SK-N-SH (cell line): ENCODE results near the gene NTRK2. TPM values are rescaled to one million over a fixed set of nuclear protein-coding genes. Genes with fewer than 3 reads are reported as not detected.

ENCODE experiments used
- CTCF ChIA-PET: fragments of 300-600, 350-600 bp; formaldehyde crosslinking; extraction: SDS; loops from one replicate; lab custom pipeline; 2021; lab: Yijun Ruan, JAX
- POLR2A ChIA-PET: fragments of 350-600 bp; sonication (Branson Sonifier 250); formaldehyde crosslinking; extraction: SDS; loops from one replicate; lab custom pipeline; 2020; ENCODE audit warnings: antibody characterized with exemption, inconsistent platforms; lab: Yijun Ruan, JAX
- DNase-seq: peaks from one replicate; pipeline ENCODE4 v3.0.0; 2012
- H2AFZ ChIP-seq: fragments of 200-600 bp; sonication (generic); 2 replicates; pipeline ENCODE4 v1.8.1; 2016; ENCODE audit warnings: antibody characterized with exemption, mild to moderate bottlenecking, low read depth
- H3F3A ChIP-seq: fragments of 200-600 bp; sonication (generic); replicated peaks from 2 replicates; pipeline ENCODE3; 2016; ENCODE audit warnings: antibody characterized with exemption, mild to moderate bottlenecking; ENCODE audit not compliant: insufficient read depth
- H3K27ac ChIP-seq, 2 experiments: fragments of 200-500 bp in 1 of 2; fragments of 200-600 bp in 1 of 2; sonication (Bioruptor generic) in 1 of 2; sonication (generic), shearing (Covaris generic) in 1 of 2; 2 replicates each; pipeline versions ENCODE4 v1.5.1 to v1.6.1; 2014 to 2016; ENCODE audit warnings: low read depth in 2 of 2, inconsistent platforms in 1 of 2, low read length in 1 of 2, mild to moderate bottlenecking in 1 of 2, mixed read lengths in 1 of 2
- H3K27me3 ChIP-seq: fragments of 200-600 bp; sonication (generic), shearing (Covaris generic); 2 replicates; pipeline ENCODE4 v1.6.1; 2016; ENCODE audit warnings: mixed run types; ENCODE audit not compliant: insufficient read depth
- H3K36me3 ChIP-seq, 2 experiments: fragments of 200-500 bp in 1 of 2; fragments of 200-600 bp in 1 of 2; sonication (Bioruptor generic) in 1 of 2; sonication (generic) in 1 of 2; replicated peaks in 1 of 2; 2 replicates each; pipeline versions ENCODE3 to v1.5.1; 2014 to 2016; ENCODE audit warnings: low read length in 1 of 2, mild to moderate bottlenecking in 1 of 2; ENCODE audit not compliant: insufficient read depth in 2 of 2, control insufficient read depth in 1 of 2
- H3K4me1 ChIP-seq, 2 experiments: fragments of 200-500 bp in 1 of 2; fragments of 200-600 bp in 1 of 2; sonication (Bioruptor generic) in 1 of 2; sonication (generic), shearing (Covaris generic) in 1 of 2; 2 replicates each; pipeline versions ENCODE4 v1.5.1 to v1.6.1; 2014 to 2016; ENCODE audit warnings: low read depth in 1 of 2, low read length in 1 of 2, mixed run types in 1 of 2; ENCODE audit not compliant: insufficient read depth in 2 of 2, control insufficient read depth in 1 of 2
- H3K4me2 ChIP-seq: fragments of 200-600 bp; sonication (generic), shearing (Covaris generic); 2 replicates; pipeline ENCODE4 v1.6.1; 2017; ENCODE audit warnings: mixed run types
- H3K4me3 ChIP-seq, 2 experiments: fragments of 200-500 bp in 1 of 2; fragments of 200-600 bp in 1 of 2; sonication (Bioruptor generic) in 1 of 2; sonication (generic), shearing (Covaris generic) in 1 of 2; 2 replicates each; pipeline versions ENCODE4 v1.5.1 to v1.8.1; 2014 to 2016; ENCODE audit warnings: low read depth in 2 of 2, inconsistent platforms in 1 of 2, low read length in 1 of 2, mild to moderate bottlenecking in 1 of 2, mixed read lengths in 1 of 2, moderate library complexity in 1 of 2
- H3K79me2 ChIP-seq: fragments of 200-600 bp; sonication (generic); 2 replicates; pipeline ENCODE4 v1.8.1; 2017; ENCODE audit warnings: mild to moderate bottlenecking; ENCODE audit not compliant: insufficient read depth
- H3K9ac ChIP-seq: fragments of 200-600 bp; sonication (generic); 2 replicates; pipeline ENCODE4 v1.6.1; 2017; ENCODE audit warnings: mixed run types
- H3K9me2 ChIP-seq: fragments of 200-600 bp; sonication (generic); 2 replicates; pipeline ENCODE4 v1.6.1; 2017; ENCODE audit warnings: mixed run types
- H3K9me3 ChIP-seq: fragments of 200-600 bp; sonication (generic); 2 replicates; pipeline ENCODE4 v1.6.1; 2017; ENCODE audit warnings: mixed run types, mild to moderate bottlenecking, moderate library complexity
- H4K20me1 ChIP-seq: fragments of 200-600 bp; sonication (generic); 2 replicates; pipeline ENCODE4 v1.6.1; 2017; ENCODE audit warnings: mild to moderate bottlenecking, mixed run types; ENCODE audit not compliant: insufficient read depth
- CHD2 ChIP-seq: fragments of 150-350 bp; IDR thresholded peaks from 2 replicates; pipeline ENCODE4 v1.6.1; 2018; ENCODE audit warnings: low read length; ENCODE audit not compliant: partially characterized antibody
- FOXM1 ChIP-seq: IDR thresholded peaks from 2 replicates; pipeline ENCODE4 v1.4.0; 2012; ENCODE audit warnings: low read depth, mild to moderate bottlenecking
- MEF2A ChIP-seq: IDR thresholded peaks from 2 replicates; pipeline ENCODE4 v1.4.0; 2012; ENCODE audit warnings: low read depth, borderline replicate concordance
- NFIC ChIP-seq: IDR thresholded peaks from 2 replicates; pipeline ENCODE4 v1.4.0; 2012; ENCODE audit warnings: borderline replicate concordance
- POLR2AphosphoS5 ChIP-seq: IDR thresholded peaks from 2 replicates; pipeline ENCODE4 v1.6.1; 2012; ENCODE audit warnings: low read depth, low read length
- RXRA ChIP-seq: IDR thresholded peaks from 2 replicates; pipeline ENCODE4 v1.4.0; 2012; ENCODE audit warnings: low read depth, mild to moderate bottlenecking, borderline replicate concordance
- SIN3A ChIP-seq: IDR thresholded peaks from 2 replicates; pipeline ENCODE4 v1.6.1; 2012; ENCODE audit warnings: low read depth, mild to moderate bottlenecking, low read length, moderate library complexity, borderline replicate concordance
- TCF12 ChIP-seq: IDR thresholded peaks from 2 replicates; pipeline ENCODE4 v1.4.0; 2012
- TEAD4 ChIP-seq: IDR thresholded peaks from 2 replicates; pipeline ENCODE4 v1.4.0; 2012; ENCODE audit warnings: mild to moderate bottlenecking, borderline replicate concordance; ENCODE audit not compliant: insufficient read depth
- YY1 ChIP-seq: IDR thresholded peaks from 2 replicates; pipeline ENCODE4 v1.4.0; 2012; ENCODE audit warnings: low read depth, mild to moderate bottlenecking
- WGBS: methylation state at CpG from one replicate; pipeline ENCODE4 v1.1.6; 2017; ENCODE audit warnings: low lambda C conversion rate; 5-methylcytosine and 5-hydroxymethylcytosine counted together
- polyA plus RNA-seq, 3 experiments: library from polyadenylated mRNA; depleted of rRNA; stranded (reverse); fragments of >200 nt; gene quantifications; 2 replicates each; pipeline ENCODE4 v1.2.3, GENCODE V29; 2012
- TF ChIP-seq, protein P1 (sequence below): IDR thresholded peaks from 2 replicates; pipeline ENCODE4 v1.4.0; 2012; ENCODE audit warnings: low read depth, borderline replicate concordance
- TF ChIP-seq, protein P2 (sequence below): fragments of 150-350 bp; IDR thresholded peaks from 2 replicates; pipeline ENCODE4 v1.6.1; 2016; ENCODE audit warnings: mild to moderate bottlenecking, low read depth, low read length
- TF ChIP-seq, protein P3 (sequence below): IDR thresholded peaks from 2 replicates; pipeline ENCODE4 v1.4.0; 2012; ENCODE audit warnings: low read depth
- TF ChIP-seq, protein P4 (sequence below): IDR thresholded peaks from 2 replicates; pipeline ENCODE4 v1.4.0; 2012; ENCODE audit warnings: low read depth, borderline replicate concordance
- TF ChIP-seq, protein P5 (sequence below): IDR thresholded peaks from 2 replicates; pipeline ENCODE4 v1.6.1; 2012; ENCODE audit warnings: mild to moderate bottlenecking, low read depth, low read length, moderate library complexity

NTRK2 gene
- polyA plus RNA-seq, 1 of the 3 experiments (the other 2 are of a cell fraction), result 0.05 TPM

DNA sequence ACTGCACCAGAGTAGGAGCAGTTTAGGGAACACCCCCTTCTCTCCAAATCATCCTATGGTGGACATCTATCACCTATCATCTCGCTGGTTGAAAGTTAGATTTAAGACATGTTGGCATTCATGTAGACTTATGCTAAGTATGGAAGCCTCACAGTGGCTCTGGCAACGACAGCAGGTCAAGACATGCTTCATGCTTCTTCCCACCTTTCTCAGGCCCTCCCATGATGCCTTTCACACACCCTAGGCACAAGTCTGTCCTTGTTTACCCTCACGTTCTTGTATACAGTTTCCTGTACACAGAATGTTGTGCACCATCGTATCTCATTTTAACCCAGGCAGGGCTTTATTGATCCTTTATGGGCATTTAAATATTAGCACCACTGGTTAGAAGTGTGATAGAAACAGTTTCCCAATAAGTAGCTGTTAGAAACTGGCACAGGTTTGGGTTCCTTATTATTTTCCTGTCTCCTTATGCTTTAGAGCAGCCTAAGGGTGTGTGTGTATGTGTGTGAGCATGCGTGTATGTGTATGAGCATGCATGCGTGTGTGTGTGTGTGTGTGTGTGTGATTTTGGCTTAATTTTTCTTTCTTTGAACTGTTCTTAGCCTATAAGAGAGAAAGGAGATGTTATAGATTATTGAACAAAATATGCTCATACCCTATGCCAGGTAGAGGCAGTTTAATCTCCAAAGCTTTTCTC, 160.6 kb downstream of the NTRK2 start:
- 58% methylated on average over 6 of the region's 6 CpGs for WGBS
- TF ChIP-seq, protein P1, sequence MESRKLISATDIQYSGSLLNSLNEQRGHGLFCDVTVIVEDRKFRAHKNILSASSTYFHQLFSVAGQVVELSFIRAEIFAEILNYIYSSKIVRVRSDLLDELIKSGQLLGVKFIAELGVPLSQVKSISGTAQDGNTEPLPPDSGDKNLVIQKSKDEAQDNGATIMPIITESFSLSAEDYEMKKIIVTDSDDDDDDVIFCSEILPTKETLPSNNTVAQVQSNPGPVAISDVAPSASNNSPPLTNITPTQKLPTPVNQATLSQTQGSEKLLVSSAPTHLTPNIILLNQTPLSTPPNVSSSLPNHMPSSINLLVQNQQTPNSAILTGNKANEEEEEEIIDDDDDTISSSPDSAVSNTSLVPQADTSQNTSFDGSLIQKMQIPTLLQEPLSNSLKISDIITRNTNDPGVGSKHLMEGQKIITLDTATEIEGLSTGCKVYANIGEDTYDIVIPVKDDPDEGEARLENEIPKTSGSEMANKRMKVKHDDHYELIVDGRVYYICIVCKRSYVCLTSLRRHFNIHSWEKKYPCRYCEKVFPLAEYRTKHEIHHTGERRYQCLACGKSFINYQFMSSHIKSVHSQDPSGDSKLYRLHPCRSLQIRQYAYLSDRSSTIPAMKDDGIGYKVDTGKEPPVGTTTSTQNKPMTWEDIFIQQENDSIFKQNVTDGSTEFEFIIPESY, result no peak
- TF ChIP-seq TEAD4, result no peak
- TF ChIP-seq, protein P2, sequence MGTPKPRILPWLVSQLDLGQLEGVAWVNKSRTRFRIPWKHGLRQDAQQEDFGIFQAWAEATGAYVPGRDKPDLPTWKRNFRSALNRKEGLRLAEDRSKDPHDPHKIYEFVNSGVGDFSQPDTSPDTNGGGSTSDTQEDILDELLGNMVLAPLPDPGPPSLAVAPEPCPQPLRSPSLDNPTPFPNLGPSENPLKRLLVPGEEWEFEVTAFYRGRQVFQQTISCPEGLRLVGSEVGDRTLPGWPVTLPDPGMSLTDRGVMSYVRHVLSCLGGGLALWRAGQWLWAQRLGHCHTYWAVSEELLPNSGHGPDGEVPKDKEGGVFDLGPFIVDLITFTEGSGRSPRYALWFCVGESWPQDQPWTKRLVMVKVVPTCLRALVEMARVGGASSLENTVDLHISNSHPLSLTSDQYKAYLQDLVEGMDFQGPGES, result no peak
- no peak for TF ChIP-seq RXRA
- no peak for TF ChIP-seq NFIC
- TF ChIP-seq CHD2, result no peak
- TF ChIP-seq, protein P3, sequence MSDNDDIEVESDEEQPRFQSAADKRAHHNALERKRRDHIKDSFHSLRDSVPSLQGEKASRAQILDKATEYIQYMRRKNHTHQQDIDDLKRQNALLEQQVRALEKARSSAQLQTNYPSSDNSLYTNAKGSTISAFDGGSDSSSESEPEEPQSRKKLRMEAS, result no peak
- TF ChIP-seq TCF12, result no peak
- TF ChIP-seq YY1, result no peak
- no peak for TF ChIP-seq FOXM1
- TF ChIP-seq, protein P4, sequence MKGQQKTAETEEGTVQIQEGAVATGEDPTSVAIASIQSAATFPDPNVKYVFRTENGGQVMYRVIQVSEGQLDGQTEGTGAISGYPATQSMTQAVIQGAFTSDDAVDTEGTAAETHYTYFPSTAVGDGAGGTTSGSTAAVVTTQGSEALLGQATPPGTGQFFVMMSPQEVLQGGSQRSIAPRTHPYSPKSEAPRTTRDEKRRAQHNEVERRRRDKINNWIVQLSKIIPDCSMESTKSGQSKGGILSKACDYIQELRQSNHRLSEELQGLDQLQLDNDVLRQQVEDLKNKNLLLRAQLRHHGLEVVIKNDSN, result no peak
- no peak for TF ChIP-seq POLR2AphosphoS5
- TF ChIP-seq SIN3A, result no peak
- TF ChIP-seq MEF2A, result no peak
- TF ChIP-seq, protein P5, sequence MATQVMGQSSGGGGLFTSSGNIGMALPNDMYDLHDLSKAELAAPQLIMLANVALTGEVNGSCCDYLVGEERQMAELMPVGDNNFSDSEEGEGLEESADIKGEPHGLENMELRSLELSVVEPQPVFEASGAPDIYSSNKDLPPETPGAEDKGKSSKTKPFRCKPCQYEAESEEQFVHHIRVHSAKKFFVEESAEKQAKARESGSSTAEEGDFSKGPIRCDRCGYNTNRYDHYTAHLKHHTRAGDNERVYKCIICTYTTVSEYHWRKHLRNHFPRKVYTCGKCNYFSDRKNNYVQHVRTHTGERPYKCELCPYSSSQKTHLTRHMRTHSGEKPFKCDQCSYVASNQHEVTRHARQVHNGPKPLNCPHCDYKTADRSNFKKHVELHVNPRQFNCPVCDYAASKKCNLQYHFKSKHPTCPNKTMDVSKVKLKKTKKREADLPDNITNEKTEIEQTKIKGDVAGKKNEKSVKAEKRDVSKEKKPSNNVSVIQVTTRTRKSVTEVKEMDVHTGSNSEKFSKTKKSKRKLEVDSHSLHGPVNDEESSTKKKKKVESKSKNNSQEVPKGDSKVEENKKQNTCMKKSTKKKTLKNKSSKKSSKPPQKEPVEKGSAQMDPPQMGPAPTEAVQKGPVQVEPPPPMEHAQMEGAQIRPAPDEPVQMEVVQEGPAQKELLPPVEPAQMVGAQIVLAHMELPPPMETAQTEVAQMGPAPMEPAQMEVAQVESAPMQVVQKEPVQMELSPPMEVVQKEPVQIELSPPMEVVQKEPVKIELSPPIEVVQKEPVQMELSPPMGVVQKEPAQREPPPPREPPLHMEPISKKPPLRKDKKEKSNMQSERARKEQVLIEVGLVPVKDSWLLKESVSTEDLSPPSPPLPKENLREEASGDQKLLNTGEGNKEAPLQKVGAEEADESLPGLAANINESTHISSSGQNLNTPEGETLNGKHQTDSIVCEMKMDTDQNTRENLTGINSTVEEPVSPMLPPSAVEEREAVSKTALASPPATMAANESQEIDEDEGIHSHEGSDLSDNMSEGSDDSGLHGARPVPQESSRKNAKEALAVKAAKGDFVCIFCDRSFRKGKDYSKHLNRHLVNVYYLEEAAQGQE, result no peak
- DNase-seq, result no peak
- H3K79me2 ChIP-seq, result no peaks in the 10 kb centered on the region
- H2AFZ ChIP-seq, result no peak overlapping the region
- no peaks in the 10 kb centered on the region for H3K4me1 ChIP-seq
- no peaks in the 10 kb centered on the region for H3F3A ChIP-seq
- H3K27me3 ChIP-seq, result no peaks in the 10 kb centered on the region
- H3K4me2 ChIP-seq, result no peak overlapping the region
- H3K36me3 ChIP-seq, result no peaks in the 10 kb centered on the region
- no peaks in the 10 kb centered on the region for H3K9me3 ChIP-seq
- no peak overlapping the region for H3K27ac ChIP-seq
- no peak overlapping the region for H3K4me3 ChIP-seq
- H3K9ac ChIP-seq, result no peak overlapping the region
- ChIA-PET CTCF (no interaction called here), POLR2A (no interaction called here)
- H4K20me1 ChIP-seq, result no peaks in the 10 kb centered on the region
- no peaks in the 10 kb centered on the region for H3K9me2 ChIP-seq
